DMS153 treated with DMSO at 0.1 percent for 48 hours (cell line): ENCODE measurements around the gene WDR64.
A peak's percentile ranks its signal among the peaks of the same experiment; 100 is the strongest.

Experiments used
- DNase-seq: peaks from one replicate; lab custom pipeline; 2025; ENCODE audit not compliant: unreplicated experiment; lab: John Stamatoyannopoulos, UW

The WDR64 gene

DNA sequence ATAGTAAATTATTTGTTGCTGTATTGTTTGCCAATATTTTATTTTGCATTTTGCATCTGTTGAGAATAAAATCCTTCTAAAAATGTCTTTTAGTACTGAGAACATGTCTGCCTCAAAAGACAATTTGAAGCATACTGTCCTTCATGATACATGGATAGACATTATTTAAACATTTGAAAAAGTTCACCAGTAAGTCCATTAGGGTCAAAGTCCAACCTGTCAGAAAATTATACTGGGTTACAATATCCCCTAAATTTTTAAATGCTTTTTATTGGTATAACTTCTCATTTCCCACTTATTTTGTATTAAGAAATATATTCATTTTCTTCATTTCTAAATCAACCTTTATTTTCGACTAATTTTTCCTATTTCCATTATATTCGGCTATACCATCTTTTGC, 21.2 kb upstream of the WDR64 start:
- no peak for DNase-seq

DNA sequence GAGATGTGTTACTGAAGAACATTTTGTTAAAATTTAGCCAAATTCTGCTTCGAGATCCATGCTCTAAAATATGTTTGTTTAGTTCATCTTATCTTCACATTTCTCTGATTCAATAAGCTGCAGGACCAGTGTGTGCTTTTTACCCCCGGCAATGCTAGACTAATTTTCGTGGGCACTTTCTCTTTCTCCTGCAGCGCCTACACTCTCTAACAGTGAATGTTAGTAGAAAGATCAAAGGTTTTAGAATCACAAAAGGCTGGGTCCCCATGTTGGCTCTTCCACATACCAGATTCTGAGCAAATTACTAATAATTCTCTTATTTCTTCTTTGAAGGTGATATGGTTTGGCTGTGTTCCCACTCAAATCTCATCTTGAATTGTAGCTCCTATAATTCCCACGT, 20.4 kb upstream of the WDR64 start:
- no peak for DNase-seq

DNA sequence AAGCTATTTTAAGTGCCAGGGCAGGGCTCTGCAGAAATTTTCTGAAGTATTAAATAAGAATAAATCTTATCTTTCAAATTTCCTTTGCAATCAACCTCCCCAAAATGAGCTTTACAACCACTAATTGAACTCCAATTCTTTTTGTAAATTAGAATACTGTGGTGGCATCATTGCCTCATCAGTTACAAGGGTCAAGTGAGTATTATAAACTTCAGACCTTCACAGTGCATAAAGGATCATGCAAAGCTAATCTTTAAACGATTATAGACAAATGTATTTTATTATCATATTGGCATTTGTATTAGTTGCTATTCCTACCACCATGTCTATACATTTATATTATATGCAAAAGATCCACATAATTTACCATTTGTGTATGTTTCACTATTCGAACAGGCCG, 19.1 kb upstream of the WDR64 start:
- no peak for DNase-seq

- DNase-seq, result no peak
Measured at GRCh38 chr1:241635556-241636152, 16.4 kb upstream of the WDR64 start.

GRCh38 chr1:241636291-241636690, 15.8 kb upstream of the WDR64 start:
- no peak for DNase-seq

DNA sequence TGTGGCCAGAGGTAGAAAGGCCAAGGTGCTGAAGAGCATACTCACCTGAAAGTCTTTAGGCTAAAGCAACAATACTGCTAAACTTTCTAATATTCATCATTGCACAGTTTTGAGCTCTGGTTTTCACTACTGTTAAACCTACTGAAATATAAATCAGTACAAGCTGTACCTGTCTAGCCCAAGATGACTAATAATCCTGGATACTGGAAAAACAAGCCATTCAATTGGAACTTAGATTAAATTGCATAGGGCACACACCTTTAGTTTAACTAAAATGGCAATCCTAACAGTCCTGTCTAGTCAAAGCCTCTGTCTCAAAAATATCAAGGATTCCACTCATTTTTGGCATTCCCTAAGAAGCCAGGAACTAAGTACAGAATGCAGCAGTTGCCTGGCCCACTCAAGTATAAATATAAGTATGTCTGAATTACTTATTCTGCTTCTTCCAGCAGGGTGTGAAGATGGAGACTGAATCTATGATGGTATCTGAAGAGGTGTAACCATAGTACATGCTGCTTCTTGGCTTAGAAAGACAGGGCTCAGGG, 15.0 kb upstream of the WDR64 start:
- no peak for DNase-seq

DNA sequence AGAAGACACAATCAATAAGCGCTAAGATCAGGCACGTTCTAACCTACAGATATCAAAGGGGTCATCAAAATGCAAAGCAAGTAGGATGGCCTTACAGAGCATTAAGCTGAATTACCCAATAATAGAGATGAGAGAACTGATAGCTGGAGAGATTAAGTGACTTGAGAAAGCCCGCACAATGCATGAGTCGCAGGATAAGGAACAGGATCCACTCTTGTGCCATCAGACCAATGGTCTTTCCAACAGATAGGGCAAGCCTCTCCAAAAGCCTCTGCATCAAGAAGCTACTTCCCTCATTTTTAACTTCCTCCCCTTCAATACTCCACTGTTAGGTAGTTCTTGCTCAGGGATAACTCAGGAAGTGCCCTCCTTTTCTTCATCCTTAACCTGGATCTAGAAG, 14.5 kb upstream of the WDR64 start:
- DNase-seq, result no peak

DNA sequence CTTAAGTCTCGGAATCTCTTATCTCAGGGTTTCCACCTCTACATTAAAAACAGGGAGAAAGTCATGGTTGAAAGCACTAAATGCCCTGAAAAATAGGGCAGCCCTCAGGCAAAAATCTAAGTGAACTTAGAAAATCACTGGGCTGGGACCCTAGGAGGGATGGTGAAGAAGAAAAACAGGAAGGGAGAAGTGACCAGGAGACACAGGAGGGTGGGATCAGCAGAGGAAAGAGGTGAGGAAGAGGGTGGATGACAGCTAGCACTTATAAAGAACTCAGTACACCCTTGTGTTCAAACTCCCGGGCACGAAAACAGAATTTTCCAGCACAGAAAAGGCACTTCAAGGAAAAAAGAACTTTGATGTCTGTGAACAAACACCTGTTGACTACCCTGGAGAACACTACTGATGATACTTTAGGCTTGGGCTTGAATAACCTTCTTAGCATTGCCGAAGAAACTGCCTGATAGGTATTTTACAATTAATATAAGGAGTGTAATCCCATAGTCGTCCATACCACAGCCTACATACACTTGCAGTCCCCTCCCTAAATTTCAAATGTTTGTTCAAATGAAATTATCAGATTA, 13.9 kb upstream of the WDR64 start:
- no peak for DNase-seq

GRCh38 chr1:241638909-241639622, 13.0 kb upstream of the WDR64 start:
- no peak for DNase-seq

DNA sequence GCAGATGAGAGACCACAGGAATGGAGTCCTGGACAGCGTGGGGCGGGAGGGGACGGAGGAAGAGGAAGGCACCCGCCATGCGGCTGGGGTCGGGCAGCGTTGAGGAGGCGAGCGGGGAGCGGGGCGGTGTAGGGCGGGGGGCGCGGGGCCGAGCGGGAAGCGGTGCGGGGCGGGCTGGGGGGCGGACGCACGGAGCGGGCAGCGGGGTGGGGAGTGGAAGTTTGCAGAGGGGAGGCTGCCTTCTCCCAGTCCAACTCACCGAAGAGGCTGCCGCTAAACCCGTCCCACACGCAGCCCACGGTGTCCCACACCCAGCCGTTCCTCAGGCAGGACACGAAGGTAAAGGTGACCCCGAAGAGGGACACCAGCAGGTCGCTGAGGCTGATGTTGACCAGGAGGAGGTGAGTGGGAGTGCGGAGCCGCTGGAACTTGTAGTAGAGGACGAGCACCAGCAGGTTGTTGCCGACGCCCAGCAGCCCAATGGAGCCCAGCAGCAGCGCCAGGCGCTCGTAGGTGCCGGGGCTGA, 12.4 kb upstream of the WDR64 start:
- peak; percentile 70 for DNase-seq

GRCh38 chr1:241640149-241640866, 11.8 kb upstream of the WDR64 start, which contains the start of the genes CHML and OPN3:
Gene CHML, minus strand, starts transcription at chr1:241640369. Its CDS starts 4,603 bp downstream, at chr1:241635766.
Gene OPN3, minus strand, starts transcription at chr1:241640369. Its CDS starts 115 bp downstream, at chr1:241640254.
- DNase-seq, result peak; percentile 90

GRCh38 chr1:241640867-241641622, 11.0 kb upstream of the WDR64 start:
- peak; percentile 57 for DNase-seq

GRCh38 chr1:241641773-241642592, 10.1 kb upstream of the WDR64 start:
- DNase-seq, result no peak

DNA sequence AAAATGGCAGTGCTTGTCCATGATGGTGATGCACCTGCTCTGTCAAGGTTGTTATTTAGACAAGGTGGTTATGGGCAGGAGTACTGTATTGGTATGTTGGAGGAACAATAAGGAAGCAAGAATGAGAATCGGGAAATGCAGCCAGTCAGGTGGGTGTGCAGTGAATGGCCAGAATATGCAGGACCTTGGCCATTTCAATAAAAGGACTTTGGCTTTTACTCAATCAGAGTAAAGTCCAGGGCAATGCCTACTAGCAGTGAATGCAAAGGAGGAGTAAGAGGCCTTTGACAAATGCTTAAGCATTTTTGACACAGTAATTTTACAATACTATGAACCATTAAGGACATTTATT, 9.5 kb upstream of the WDR64 start:
- DNase-seq, result no peak

DNA sequence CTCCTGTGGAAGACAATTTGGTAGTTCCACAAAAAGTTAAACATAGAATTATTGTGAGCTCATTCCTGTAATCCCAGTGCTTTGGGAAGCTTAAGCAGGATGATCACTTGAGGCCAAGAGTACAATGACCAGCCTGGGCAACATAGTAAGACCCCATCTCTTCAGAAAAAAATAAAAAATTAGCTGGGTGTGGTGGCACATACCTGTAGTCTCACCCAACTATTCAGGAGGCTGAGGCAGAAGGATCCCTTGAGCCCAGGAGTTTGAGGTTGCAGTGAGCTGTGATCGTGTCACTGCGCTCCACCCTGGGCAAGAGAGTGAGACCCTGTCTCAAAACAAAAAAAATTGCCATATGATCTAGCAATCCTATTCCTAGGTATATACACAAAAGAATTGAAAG, 7.8 kb upstream of the WDR64 start:
- DNase-seq, result no peak

DNA sequence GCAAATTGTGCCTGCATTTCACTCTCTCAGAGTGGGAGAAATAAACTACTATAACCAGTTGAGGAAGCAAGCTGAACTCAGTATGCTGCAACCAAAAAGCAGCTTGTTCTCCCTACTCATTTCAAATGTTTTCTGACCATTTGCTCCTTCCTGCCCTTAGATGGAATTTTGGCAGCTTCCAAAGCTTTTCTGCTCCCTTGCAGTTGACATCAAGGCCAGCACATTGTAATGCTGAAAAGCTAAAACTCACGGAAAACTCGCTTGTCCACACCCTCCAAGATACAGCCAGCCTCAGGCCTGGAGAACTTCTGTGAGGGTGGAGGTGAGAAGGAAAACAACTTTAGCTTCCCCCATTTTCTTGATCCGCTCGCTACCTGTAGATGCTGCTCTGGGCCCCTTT, 6.9 kb upstream of the WDR64 start:
- no peak for DNase-seq

- no peak for DNase-seq
Measured at GRCh38 chr1:241646201-241646600, 5.9 kb upstream of the WDR64 start.

DNA sequence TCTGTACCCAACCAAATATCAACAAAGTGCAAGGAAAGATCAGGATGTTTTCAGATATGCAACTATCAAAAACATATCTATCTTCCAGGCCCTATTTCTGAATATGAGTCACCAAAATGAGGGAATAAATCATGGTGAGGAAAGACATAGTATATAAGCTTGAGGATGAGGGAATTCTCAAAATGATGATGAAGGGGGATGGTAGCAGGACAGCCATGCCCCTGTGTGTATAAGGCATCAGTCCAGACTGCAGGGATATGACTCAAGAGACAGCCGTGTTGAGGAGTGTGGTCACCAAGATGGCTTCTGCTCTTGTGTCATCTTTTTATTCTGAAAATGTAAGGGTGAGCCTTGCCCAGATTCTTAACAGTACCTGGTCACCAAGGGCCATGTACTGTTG, 4.4 kb upstream of the WDR64 start:
- DNase-seq, result no peak

DNA sequence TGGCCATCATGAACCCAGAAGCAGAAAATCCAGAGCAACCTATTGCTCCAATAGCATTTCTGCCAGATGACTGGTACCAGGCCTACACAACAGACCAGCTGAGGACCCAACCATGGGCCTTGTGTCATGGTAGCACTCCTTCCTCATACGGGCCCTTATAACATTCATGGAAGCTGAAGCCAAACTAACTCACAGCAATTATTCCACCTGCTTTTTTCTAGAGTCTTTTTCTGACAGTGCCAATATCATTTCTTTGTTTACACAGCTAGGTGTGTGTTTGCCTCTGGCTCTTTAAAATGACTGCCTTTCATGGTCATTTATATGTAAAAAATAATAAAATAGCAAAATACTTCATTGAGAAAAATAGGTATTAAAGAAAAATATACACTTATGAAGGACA, 3.9 kb upstream of the WDR64 start:
- DNase-seq, result no peak

DNA sequence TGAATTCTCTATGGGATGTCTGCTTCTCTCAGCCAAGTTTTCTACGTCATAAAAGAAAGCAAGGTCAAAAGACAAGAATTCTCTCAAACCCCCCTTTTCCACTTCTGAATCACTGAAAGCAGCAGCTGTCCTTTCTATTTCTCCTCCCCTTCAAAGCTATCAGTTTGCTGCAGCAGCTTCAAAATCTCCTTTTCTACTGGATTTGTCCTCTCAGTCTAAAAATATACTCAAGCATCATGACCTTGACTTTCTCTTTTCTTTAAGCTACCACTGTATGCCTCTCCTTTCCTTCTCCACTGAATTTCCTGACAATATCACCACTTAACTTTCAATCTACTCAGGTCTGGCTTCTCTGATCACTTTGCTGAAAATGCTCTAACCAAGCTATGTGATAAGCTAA, 1.9 kb downstream of the WDR64 start:
- DNase-seq, result no peak
